22Rv1 (cell line): ENCODE data around the gene SLC1A2.

Experiments
- ZFX ChIP-seq: fragments of 450-650 bp; IDR thresholded peaks from 2 replicates; pipeline ENCODE4 v1.6.1; 2017; ENCODE audit warnings: antibody characterized with exemption, borderline replicate concordance
- TF ChIP-seq, protein P1 (sequence below): fragments of 450-650 bp; IDR thresholded peaks from 2 replicates; pipeline ENCODE4 v1.5.1; 2017; ENCODE audit warnings: mild to moderate bottlenecking

GRCh38 chr11:35265755-35266454 is 153.5 kb downstream of the SLC1A2 start:
- TF ChIP-seq, protein P1, sequence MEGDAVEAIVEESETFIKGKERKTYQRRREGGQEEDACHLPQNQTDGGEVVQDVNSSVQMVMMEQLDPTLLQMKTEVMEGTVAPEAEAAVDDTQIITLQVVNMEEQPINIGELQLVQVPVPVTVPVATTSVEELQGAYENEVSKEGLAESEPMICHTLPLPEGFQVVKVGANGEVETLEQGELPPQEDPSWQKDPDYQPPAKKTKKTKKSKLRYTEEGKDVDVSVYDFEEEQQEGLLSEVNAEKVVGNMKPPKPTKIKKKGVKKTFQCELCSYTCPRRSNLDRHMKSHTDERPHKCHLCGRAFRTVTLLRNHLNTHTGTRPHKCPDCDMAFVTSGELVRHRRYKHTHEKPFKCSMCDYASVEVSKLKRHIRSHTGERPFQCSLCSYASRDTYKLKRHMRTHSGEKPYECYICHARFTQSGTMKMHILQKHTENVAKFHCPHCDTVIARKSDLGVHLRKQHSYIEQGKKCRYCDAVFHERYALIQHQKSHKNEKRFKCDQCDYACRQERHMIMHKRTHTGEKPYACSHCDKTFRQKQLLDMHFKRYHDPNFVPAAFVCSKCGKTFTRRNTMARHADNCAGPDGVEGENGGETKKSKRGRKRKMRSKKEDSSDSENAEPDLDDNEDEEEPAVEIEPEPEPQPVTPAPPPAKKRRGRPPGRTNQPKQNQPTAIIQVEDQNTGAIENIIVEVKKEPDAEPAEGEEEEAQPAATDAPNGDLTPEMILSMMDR, result no peak
- no peak for TF ChIP-seq ZFX
